ENCODE measurements around the gene SMIM36. TPM values are rescaled to one million over a fixed set of nuclear protein-coding genes. Genes with fewer than 3 reads are reported as not detected.
"Not testable (repeated sequence)": the region's sequence is repeated elsewhere in the genome, so short reads cannot be mapped to it uniquely, and the experiment has no call there.

SMIM36 gene
- total RNA-seq, 2 donors from 2014 or later = not detected

- Histone ChIP-seq H3K27me3 (replicated peaks; ENCODE audit: insufficient read depth) (no peaks in the 10 kb centered on the region), H3K36me3 (no peaks in the 10 kb centered on the region), H3K4me1 (ENCODE audit: control insufficient read depth in 1 of 2, low read depth in 2 of 2) (no peaks in the 10 kb centered on the region), H3K9me3 (no peaks in the 10 kb centered on the region), H3K4me3 (no peak overlapping the region), H3K27ac (no peak overlapping the region)
- DNase-seq (ENCODE audit: low spot score) (no peak), ATAC-seq (ENCODE audit: insufficient number of reproducible peaks, low FRiP score, low read depth) (no peak)
- no peak for TF ChIP-seq CTCF (IDR thresholded peaks at IDR 0.05)
These were observed 62.6 kb downstream of the SMIM36 start for GRCh38 chr17:55448681-55449080.

- no peak for ATAC-seq (ENCODE audit: insufficient number of reproducible peaks, low FRiP score, low read depth)
- no peak for TF ChIP-seq CTCF (IDR thresholded peaks at IDR 0.05)
- no peaks in the 10 kb centered on the region for H3K4me1 ChIP-seq (ENCODE audit: control insufficient read depth in 1 of 2, low read depth in 2 of 2)
These were observed 64.6 kb downstream of the SMIM36 start for GRCh38 chr17:55446581-55447205.

GRCh38 chr17:55446004-55446403 is 65.2 kb downstream of the SMIM36 start:
- DNase-seq (ENCODE audit: low spot score) = not testable (repeated sequence)

More at GRCh38 chr17:55446581-55447205, 64.6 kb downstream of the SMIM36 start:
- no peak for DNase-seq (ENCODE audit: low spot score)
- Histone ChIP-seq H3K27ac (no peak overlapping the region), H3K9me3 (no peaks in the 10 kb centered on the region), H3K4me3 (no peak overlapping the region), H3K36me3 (no peaks in the 10 kb centered on the region), H3K27me3 (replicated peaks; ENCODE audit: insufficient read depth) (no peaks in the 10 kb centered on the region)

GRCh38 chr17:55444471-55445441 is 66.5 kb downstream of the SMIM36 start:
- no peak overlapping the region for H3K27ac ChIP-seq

More at GRCh38 chr17:55446004-55446403, 65.2 kb downstream of the SMIM36 start:
- not testable (repeated sequence) for H3K36me3 ChIP-seq; H3K27ac ChIP-seq; ATAC-seq (ENCODE audit: insufficient number of reproducible peaks, low FRiP score, low read depth); H3K9me3 ChIP-seq; H3K4me1 ChIP-seq (ENCODE audit: control insufficient read depth in 1 of 2, low read depth in 2 of 2); H3K4me3 ChIP-seq; H3K27me3 ChIP-seq (replicated peaks; ENCODE audit: insufficient read depth)

GRCh38 chr17:55443904-55444303 is 67.3 kb downstream of the SMIM36 start:
- Histone ChIP-seq H3K4me1 (ENCODE audit: control insufficient read depth in 1 of 2, low read depth in 2 of 2) (no peaks in the 10 kb centered on the region), H3K27me3 (replicated peaks; ENCODE audit: insufficient read depth) (no peaks in the 10 kb centered on the region), H3K4me3 (no peak overlapping the region), H3K36me3 (no peaks in the 10 kb centered on the region), H3K9me3 (no peaks in the 10 kb centered on the region), H3K27ac (no peak overlapping the region)
- DNase-seq (ENCODE audit: low spot score) (no peak), ATAC-seq (ENCODE audit: insufficient number of reproducible peaks, low FRiP score, low read depth) (no peak)
- no peak for TF ChIP-seq CTCF (IDR thresholded peaks at IDR 0.05)

More at GRCh38 chr17:55444471-55445441, 66.5 kb downstream of the SMIM36 start:
- H3K27me3 ChIP-seq (replicated peaks; ENCODE audit: insufficient read depth) = no peaks in the 10 kb centered on the region
- no peak for TF ChIP-seq CTCF (IDR thresholded peaks at IDR 0.05)
- no peak for ATAC-seq (ENCODE audit: insufficient number of reproducible peaks, low FRiP score, low read depth)
- no peaks in the 10 kb centered on the region for H3K4me1 ChIP-seq (ENCODE audit: control insufficient read depth in 1 of 2, low read depth in 2 of 2)
- H3K4me3 ChIP-seq = no peak overlapping the region
- no peaks in the 10 kb centered on the region for H3K36me3 ChIP-seq
- no peak for DNase-seq (ENCODE audit: low spot score)
- no peaks in the 10 kb centered on the region for H3K9me3 ChIP-seq
